CD4-positive, alpha-beta T cell treated with Interleukin-12 subunit alpha and Interleukin-12 subunit beta, for 1 hour (primary cell): Measurements from ENCODE around the gene UBAP2L.

Source experiments
- DNase-seq: peaks from one replicate; pipeline ENCODE4 v3.0.0-alpha.2; 2020

The UBAP2L gene, protein sequence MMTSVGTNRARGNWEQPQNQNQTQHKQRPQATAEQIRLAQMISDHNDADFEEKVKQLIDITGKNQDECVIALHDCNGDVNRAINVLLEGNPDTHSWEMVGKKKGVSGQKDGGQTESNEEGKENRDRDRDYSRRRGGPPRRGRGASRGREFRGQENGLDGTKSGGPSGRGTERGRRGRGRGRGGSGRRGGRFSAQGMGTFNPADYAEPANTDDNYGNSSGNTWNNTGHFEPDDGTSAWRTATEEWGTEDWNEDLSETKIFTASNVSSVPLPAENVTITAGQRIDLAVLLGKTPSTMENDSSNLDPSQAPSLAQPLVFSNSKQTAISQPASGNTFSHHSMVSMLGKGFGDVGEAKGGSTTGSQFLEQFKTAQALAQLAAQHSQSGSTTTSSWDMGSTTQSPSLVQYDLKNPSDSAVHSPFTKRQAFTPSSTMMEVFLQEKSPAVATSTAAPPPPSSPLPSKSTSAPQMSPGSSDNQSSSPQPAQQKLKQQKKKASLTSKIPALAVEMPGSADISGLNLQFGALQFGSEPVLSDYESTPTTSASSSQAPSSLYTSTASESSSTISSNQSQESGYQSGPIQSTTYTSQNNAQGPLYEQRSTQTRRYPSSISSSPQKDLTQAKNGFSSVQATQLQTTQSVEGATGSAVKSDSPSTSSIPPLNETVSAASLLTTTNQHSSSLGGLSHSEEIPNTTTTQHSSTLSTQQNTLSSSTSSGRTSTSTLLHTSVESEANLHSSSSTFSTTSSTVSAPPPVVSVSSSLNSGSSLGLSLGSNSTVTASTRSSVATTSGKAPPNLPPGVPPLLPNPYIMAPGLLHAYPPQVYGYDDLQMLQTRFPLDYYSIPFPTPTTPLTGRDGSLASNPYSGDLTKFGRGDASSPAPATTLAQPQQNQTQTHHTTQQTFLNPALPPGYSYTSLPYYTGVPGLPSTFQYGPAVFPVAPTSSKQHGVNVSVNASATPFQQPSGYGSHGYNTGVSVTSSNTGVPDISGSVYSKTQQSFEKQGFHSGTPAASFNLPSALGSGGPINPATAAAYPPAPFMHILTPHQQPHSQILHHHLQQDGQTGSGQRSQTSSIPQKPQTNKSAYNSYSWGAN

DNA sequence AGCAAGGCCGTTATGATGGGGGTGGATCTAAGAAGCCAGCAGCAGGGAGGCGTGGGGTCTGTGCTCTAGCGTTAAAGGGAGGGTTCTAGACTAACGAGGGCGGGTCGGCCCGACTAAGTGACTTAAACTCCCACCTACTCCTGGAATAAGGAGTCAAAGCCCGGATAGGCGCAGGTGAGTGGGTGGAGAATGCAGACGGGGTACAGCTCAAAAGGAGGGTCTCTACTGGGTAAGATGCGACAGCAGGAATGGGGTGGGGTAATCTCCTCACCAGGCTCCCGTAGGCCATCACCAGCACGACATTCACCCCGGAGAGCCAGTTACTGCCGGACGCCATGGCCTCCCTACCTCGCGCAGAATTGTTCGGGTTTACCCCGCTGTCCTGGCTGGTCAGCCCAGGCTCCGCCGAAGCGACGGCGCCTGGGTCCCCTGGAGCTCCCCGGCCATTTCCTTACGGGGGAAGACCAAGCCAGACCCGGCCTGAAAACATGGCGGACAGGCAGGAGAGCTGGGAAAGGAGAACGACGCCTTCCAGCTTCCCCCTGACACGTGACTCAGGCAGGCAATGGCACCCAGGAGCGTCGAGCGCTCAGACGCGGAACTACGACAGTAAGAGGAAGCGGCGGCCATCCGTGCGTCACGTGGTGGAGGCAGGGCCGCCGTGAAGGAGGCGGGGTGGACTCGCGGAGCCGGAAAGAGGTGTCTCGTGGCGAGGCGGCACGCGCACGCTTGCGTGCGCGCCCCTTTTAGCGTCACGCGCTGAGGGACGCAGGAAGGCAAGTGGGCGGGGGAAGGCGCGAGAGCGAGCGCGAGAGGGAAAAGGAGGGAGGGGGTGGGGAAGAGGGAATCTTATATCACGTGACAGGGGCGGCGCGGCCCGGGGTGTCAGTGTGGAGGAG lies at the start of gene UBAP2L:
UBAP2L (plus strand) TSS at position 885 of the 899 bp plus-strand sequence. CDS start 4,169 bp downstream, outside the sequence.
- DNase-seq, result peak; percentile 99

GRCh38 chr1:154171223-154171583 lies 49.6 kb upstream of the UBAP2L start:
- DNase-seq, result no peak

DNA sequence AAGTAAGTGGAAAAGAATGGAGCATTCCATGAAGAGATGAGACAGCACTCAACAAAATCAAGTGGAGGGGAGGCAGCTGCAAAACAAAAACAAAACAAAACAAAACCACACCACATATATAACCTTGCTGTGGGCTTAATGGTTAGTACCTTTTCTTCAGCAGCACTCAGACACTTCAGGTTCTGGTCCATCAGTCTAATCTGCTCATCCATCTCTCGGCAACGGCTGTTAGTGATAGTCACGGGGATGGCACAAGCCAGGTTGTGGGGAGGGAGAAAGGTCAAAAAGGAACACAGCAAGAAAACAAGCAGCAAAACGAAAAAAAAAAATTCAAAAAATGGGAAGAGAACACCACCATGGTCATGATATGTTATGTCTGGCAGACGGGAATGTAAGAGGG lies 48.9 kb upstream of the UBAP2L start:
- DNase-seq, result no peak

- no peak for DNase-seq
Observed at GRCh38 chr1:154174654-154175053, 46.1 kb upstream of the UBAP2L start.

DNA sequence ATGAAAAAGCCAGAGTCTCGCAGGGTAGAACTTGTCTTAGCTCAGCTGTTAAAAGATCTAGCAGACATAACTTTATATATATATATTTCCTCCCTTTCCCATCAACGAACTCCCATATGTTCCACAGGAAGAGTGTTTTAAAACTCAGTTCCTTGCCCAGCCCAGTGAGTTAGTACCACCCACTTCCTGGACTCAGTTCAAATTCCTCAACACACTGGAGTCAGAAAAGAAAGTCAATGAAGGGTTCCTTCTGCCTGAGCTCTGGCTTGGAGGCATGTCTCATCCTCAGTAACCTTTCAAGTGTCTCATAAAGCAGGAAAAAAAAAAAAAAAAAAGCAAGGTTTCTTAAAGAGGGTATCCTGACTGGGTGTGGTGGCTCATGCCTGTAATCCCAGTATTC lies 44.4 kb upstream of the UBAP2L start:
- DNase-seq, result no peak

DNA sequence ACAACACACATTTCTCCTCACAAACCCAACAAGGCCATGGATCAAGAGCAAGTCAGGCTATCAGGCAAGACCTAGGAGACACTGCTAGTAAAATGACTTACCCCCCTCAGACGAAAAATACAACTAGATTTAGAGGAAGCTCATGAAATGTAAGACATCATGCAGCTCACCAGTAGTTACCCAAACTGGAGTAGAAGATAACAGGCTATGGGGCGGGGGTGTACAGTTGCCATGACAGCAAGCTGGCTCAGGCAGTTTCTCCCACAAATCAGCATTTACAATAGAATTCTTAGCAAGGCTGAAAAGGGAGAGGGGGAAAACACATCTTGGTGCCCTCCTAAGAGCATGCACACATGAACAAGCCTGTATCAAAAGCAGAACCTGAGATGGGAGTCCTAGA lies 42.7 kb upstream of the UBAP2L start:
- no peak for DNase-seq

DNA sequence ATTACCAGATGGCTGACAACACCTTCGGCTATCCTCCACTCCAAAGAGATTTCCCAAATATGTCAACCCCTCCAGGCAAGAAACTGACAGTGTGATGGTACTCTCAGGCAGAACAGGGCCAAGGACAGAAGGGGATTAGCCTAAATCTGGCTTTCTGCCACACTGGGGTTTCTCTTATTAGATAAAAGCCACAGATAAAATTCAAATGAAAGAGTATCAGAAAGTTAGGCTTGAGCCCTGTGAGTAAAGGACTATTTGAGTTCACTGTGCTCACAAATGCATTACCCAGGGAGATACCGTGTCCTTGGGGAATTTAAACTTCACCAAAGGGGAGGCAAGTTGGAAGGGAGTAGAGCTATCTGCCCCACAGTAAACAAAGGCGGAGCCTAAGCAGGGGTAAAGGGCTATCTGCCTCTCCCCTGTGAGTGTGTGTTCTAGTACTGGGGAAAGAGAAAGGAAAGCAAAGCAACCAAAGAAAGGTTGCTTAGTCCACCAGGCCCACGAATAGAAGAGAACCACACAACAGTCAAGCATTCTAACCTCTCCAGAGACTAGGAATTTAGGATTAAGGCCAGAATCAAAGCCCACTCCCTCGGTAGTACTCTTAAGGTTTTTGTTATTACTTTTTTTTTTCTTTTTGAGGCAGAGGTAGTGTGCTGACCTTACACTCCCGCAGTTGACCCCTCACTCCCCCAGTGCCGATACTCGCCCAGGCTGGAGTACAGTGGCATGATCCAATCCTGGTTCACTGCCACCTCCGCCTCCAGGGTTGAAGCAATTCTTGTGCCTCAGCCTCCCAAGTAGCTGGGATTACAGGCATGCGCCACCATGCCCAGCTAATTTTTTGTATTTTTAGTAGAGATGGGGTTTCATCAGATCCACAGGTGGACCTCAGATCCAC lies 41.6 kb upstream of the UBAP2L start:
- DNase-seq, result peak; percentile 24

GRCh38 chr1:154179946-154180687 lies 40.6 kb upstream of the UBAP2L start:
- no peak for DNase-seq

- no peak for DNase-seq
Observed at GRCh38 chr1:154181944-154182343, 38.8 kb upstream of the UBAP2L start.

- DNase-seq, result peak; percentile 79
Observed at GRCh38 chr1:154182344-154183045, 38.3 kb upstream of the UBAP2L start.

DNA sequence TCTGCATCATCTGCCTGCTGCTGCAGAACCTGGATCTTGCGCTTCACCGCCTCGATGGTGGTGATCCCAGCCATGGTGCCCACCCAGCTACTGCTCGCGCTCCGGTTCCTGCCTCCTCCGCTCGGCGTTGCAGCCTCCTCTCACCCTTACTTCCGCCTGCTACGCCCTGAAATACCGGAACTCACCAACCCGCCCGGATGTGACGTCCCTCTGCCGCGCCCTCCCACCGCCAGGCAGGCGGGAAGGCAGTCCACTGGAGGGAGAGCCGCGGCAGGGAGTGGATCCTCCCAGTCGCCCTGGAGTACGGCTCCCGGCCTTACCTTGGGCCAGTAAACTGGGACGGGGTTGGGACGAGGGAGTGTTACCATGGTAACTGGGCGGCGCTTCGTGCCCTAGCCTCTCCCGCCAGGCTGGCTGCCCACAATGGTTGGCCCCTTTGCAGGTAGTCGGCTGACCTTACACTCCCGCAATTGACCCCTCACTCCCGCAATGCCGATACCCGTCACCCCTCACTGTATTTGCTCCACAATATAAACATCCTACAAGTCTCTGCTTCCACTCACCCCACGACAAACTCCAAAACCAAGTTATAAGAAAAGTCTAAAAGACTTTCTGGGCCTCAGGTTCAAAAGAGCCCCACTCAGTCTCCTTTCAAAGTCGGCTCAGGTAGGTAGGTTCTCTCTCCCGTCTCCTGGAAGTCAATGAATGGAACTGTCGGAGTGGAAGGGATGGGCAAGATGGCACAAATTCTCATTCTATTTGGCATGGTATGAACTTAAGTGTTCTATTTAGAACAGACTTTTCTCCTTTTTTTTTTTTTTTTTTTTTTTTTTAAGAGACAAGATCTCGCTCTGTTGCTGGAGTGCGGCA lies 37.5 kb upstream of the UBAP2L start:
- DNase-seq, result peak; percentile 92

GRCh38 chr1:154186177-154186576 lies 34.6 kb upstream of the UBAP2L start:
- DNase-seq, result peak; percentile 77

- DNase-seq, result no peak
Observed at GRCh38 chr1:154186852-154187501, 33.8 kb upstream of the UBAP2L start.

- no peak for DNase-seq
Observed at GRCh38 chr1:154190550-154190949, 30.2 kb upstream of the UBAP2L start.

DNA sequence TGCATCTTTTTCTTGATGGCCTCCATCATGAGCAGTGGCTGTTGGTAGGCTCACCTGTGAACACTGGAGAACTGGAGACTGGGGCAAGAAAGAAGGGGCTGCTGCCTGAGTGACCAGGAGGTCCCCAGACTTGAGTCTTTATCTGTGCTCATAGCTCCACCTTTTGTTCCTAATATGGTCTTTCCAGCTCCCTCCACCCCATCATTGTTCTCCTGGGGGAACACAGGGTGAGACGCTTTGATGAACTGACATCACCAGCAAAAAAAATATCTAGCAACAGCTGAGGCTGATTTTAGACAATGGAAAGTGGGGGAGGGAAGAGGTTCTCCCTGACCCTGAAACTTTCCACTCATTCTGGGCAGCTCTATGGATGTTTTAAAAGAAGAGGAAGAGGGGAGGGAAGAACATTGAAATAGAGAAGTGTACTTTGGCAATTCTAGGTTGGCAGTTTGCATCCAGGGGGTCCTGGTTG lies 28.7 kb upstream of the UBAP2L start, which contains the start of gene TPM3:
TPM3 (minus strand) TSS at position 111 of the 472 bp plus-strand sequence; CDS start at position 29, 82 bp downstream.
- DNase-seq, result no peak

DNA sequence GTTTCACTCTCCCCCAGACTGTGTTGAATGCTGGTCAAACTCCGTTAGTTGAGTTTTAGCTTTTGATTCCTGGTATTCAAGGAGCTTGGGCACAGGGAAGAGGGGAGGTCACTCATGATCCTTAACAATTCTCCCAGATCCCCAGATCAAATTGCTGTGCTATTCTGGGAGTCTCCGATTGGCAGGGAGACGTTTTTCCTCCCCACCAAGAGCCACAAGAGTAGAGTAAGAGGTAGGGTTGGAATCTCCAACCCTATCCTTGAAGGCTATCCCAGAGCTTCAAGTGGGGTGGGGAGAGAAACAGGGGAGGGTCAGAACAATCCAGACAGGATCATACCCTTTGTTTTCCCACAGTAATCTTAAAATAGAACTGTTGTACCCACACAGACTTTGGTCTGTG lies 28.3 kb upstream of the UBAP2L start:
- DNase-seq, result no peak

GRCh38 chr1:154193821-154194220 lies 26.9 kb upstream of the UBAP2L start:
- no peak for DNase-seq
